Erythroblast (primary cell): ENCODE measurements around the gene TMEM150A.

Experiments used
- GATA1 ChIP-seq: IDR thresholded peaks from 2 replicates; pipeline ENCODE4 v1.6.1; 2011; ENCODE audit warnings: low read depth, mild to moderate bottlenecking, control low read depth, low read length, moderate library complexity
- POLR2A ChIP-seq: IDR thresholded peaks from 2 replicates; pipeline ENCODE4 v1.6.1; 2011; ENCODE audit warnings: mild to moderate bottlenecking, low read length

DNA sequence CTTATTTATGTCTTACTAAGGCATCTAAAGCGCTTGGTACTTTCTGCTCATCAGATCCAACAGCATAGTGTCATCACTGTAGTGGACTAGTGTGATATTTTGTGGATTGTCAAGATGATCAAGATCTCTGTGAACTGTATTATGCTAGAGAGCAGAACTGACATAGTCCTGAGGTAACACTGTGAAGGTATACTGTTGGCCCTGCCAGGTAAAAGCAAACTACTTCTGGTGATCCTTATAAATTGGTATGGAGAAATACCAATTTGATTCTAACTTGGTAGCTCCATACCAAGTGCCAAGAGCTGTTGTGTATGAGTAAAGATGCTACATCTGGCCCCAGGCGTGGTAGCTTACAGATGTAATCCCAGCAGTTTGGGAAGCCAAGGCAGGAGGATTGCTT lies 49.6 kb upstream of the TMEM150A start:
- TF ChIP-seq POLR2A (no peak), GATA1 (no peak)
